H1 (cell line): ENCODE data around the gene TFEC. TPM values are rescaled to one million over a fixed set of nuclear protein-coding genes. Genes with fewer than 3 reads are reported as not detected.

ENCODE experiments used
- CTCF ChIA-PET: fragments of 300-600 bp; sonication (Branson Sonifier 250); formaldehyde crosslinking; loops from one replicate; lab custom pipeline; 2021; ENCODE audit not compliant: partially characterized antibody; lab: Charles Lee
- POLR2A ChIA-PET: fragments of 300-600 bp; sonication (Branson Sonifier 250); formaldehyde crosslinking; loops from one replicate; lab custom pipeline; 2021; ENCODE audit warnings: inconsistent platforms; ENCODE audit not compliant: partially characterized antibody; lab: Charles Lee
- DNase-seq, 2 experiments: peaks; one replicate each; pipeline versions ENCODE4 v3.0.0 to v3.0.0-alpha.2; 2010 to 2022; ENCODE audit warnings: low spot score in 2 of 2, low read depth in 1 of 2, mixed read lengths in 1 of 2
- FAIRE-seq: peaks from 2 replicates; lab custom pipeline; 2011; peaks lifted over from hg19 to GRCh38; lab: Jason Lieb, UNC
- H2AFZ ChIP-seq: 2 replicates; pipeline ENCODE4 v1.8.1; 2012; ENCODE audit warnings: low read length, inconsistent platforms
- H2AK5ac ChIP-seq: 2 replicates; pipeline ENCODE4 v1.6.1; 2013; ENCODE audit warnings: low read depth, low read length
- H2BK120ac ChIP-seq: replicated peaks from 2 replicates; pipeline ENCODE3; 2013; ENCODE audit warnings: low read depth, low read length, inconsistent platforms
- H2BK12ac ChIP-seq: 2 replicates; pipeline ENCODE4 v1.6.1; 2013; ENCODE audit warnings: low read depth, low read length
- H2BK15ac ChIP-seq: 2 replicates; pipeline ENCODE4 v1.6.1; 2013; ENCODE audit warnings: low read length
- H2BK20ac ChIP-seq: 2 replicates; pipeline ENCODE4 v1.6.1; 2013; ENCODE audit warnings: low read length
- H2BK5ac ChIP-seq: 2 replicates; pipeline ENCODE4 v1.6.1; 2013; ENCODE audit warnings: low read depth, low read length
- H3K14ac ChIP-seq: 2 replicates; pipeline ENCODE4 v1.6.1; 2013; ENCODE audit warnings: inconsistent platforms; ENCODE audit not compliant: insufficient read length
- H3K18ac ChIP-seq: 2 replicates; pipeline ENCODE4 v1.6.1; 2013; ENCODE audit warnings: low read length; ENCODE audit errors: extremely low read depth
- H3K23ac ChIP-seq: 2 replicates; pipeline ENCODE4 v1.6.1; 2013; ENCODE audit warnings: inconsistent platforms; ENCODE audit not compliant: insufficient read length
- H3K23me2 ChIP-seq: 2 replicates; pipeline ENCODE4 v1.6.1; 2013; ENCODE audit warnings: low read depth, low read length
- H3K27ac ChIP-seq: 2 replicates; pipeline ENCODE4 v1.6.1; 2011; ENCODE audit warnings: low read depth, low read length, inconsistent platforms
- H3K27me3 ChIP-seq, 4 experiments: replicated peaks in 1 of 4; 1 replicate in 1 of 4; 2 replicates in 3 of 4; pipeline versions ENCODE4 v1.6.1 to v1.8.1; 2011 to 2013; ENCODE audit warnings: low read length in 3 of 4, mild to moderate bottlenecking in 3 of 4, inconsistent platforms in 2 of 4, mixed read lengths in 2 of 4, moderate library complexity in 1 of 4; ENCODE audit not compliant: control insufficient read depth in 3 of 4, insufficient read depth in 3 of 4; ENCODE audit errors: extremely low read depth in 1 of 4
- H3K36me3 ChIP-seq, 4 experiments: 2 replicates each; pipeline versions ENCODE4 v1.6.1 to v1.8.1; 2011 to 2013; ENCODE audit warnings: mild to moderate bottlenecking in 4 of 4, low read length in 3 of 4, moderate library complexity in 2 of 4, control low read depth in 1 of 4, inconsistent platforms in 1 of 4; ENCODE audit not compliant: insufficient read depth in 4 of 4, control insufficient read depth in 2 of 4
- H3K4ac ChIP-seq: replicated peaks from 2 replicates; pipeline ENCODE3; 2013; ENCODE audit warnings: low read length, low read depth, mixed read lengths, inconsistent platforms; ENCODE audit not compliant: insufficient read length
- H3K4me1 ChIP-seq, 4 experiments: replicated peaks in 1 of 4; 1 replicate in 1 of 4; 2 replicates in 3 of 4; pipeline versions ENCODE4 v1.6.1 to v1.8.1; 2011 to 2013; ENCODE audit warnings: low read length in 3 of 4, inconsistent platforms in 2 of 4, mixed read lengths in 1 of 4; ENCODE audit not compliant: insufficient read depth in 4 of 4, control insufficient read depth in 3 of 4
- H3K4me2 ChIP-seq, 2 experiments: 2 replicates each; pipeline versions ENCODE4 v1.6.1 to v1.8.1; 2011 to 2013; ENCODE audit warnings: low read depth in 2 of 2, low read length in 2 of 2, control low read depth in 1 of 2, inconsistent platforms in 1 of 2, mild to moderate bottlenecking in 1 of 2; ENCODE audit not compliant: insufficient read depth in 1 of 2
- H3K4me3 ChIP-seq, 4 experiments: fragments of 200-600, 300-600 bp in 1 of 4; sonication (generic), shearing (Covaris generic), sonication (Bioruptor Twin) in 1 of 4; 2 replicates each; pipeline versions ENCODE4 v1.5.1 to v1.8.1; 2011 to 2016; ENCODE audit warnings: low read length in 4 of 4, low read depth in 3 of 4, control low read depth in 2 of 4, inconsistent platforms in 2 of 4, mild to moderate bottlenecking in 2 of 4, mixed read lengths in 1 of 4, moderate library complexity in 1 of 4; ENCODE audit not compliant: insufficient read depth in 2 of 4; ENCODE audit errors: extremely low read depth in 1 of 4
- H3K56ac ChIP-seq: replicated peaks from 2 replicates; pipeline ENCODE3; 2013; ENCODE audit warnings: low read depth, mild to moderate bottlenecking, mixed read lengths, low read length, inconsistent platforms; ENCODE audit not compliant: insufficient read length
- H3K79me1 ChIP-seq: 2 replicates; pipeline ENCODE4 v1.6.1; 2013; ENCODE audit warnings: low read depth, low read length, control low read depth
- H3K79me2 ChIP-seq, 2 experiments: 2 replicates each; pipeline versions ENCODE4 v1.6.1 to v1.8.1; 2012 to 2013; ENCODE audit warnings: low read length in 2 of 2, mild to moderate bottlenecking in 2 of 2, inconsistent platforms in 1 of 2; ENCODE audit not compliant: insufficient read depth in 2 of 2, control insufficient read depth in 1 of 2
- H3K9ac ChIP-seq, 4 experiments: replicated peaks in 1 of 4; 1 replicate in 1 of 4; 2 replicates in 3 of 4; pipeline versions ENCODE4 v1.6.1 to v1.8.1; 2011 to 2013; ENCODE audit warnings: low read depth in 3 of 4, low read length in 3 of 4, control low read depth in 2 of 4, mild to moderate bottlenecking in 2 of 4, moderate library complexity in 2 of 4, inconsistent platforms in 1 of 4; ENCODE audit errors: extremely low read depth in 1 of 4
- H3K9me3 ChIP-seq, 2 experiments: 2 replicates each; pipeline versions ENCODE4 v1.6.1 to v1.8.1; 2012 to 2013; ENCODE audit warnings: mild to moderate bottlenecking in 2 of 2, moderate library complexity in 2 of 2, control low read depth in 1 of 2, inconsistent platforms in 1 of 2, low read depth in 1 of 2, low read length in 1 of 2, mixed read lengths in 1 of 2; ENCODE audit not compliant: insufficient read depth in 2 of 2
- H4K20me1 ChIP-seq, 2 experiments: replicated peaks in 1 of 2; 2 replicates each; pipeline versions ENCODE3 to v1.8.1; 2011 to 2013; ENCODE audit warnings: inconsistent platforms in 2 of 2, low read length in 2 of 2, mild to moderate bottlenecking in 1 of 2; ENCODE audit not compliant: insufficient read depth in 2 of 2, control insufficient read depth in 1 of 2
- H4K5ac ChIP-seq: 2 replicates; pipeline ENCODE4 v1.6.1; 2013; ENCODE audit warnings: low read length, low read depth, mixed read lengths, inconsistent platforms; ENCODE audit not compliant: insufficient read length
- H4K8ac ChIP-seq: 2 replicates; pipeline ENCODE4 v1.8.0; 2013; ENCODE audit warnings: mild to moderate bottlenecking, moderate library complexity, low read length, inconsistent platforms; ENCODE audit not compliant: insufficient read depth; ENCODE audit errors: extremely low read depth
- H4K91ac ChIP-seq: replicated peaks from 2 replicates; pipeline ENCODE3; 2013; ENCODE audit warnings: low read length, mixed read lengths, inconsistent platforms; ENCODE audit not compliant: insufficient read length
- TCF12 ChIP-seq: IDR thresholded peaks from 2 replicates; pipeline ENCODE4 v1.6.1; 2011; ENCODE audit warnings: low read depth, mild to moderate bottlenecking, low read length
- WGBS, 2 experiments: shearing (Covaris generic) in 1 of 2; methylation state at CpG; one replicate each; pipeline versions ENCODE4 v1.1.6 to v1.1.7; 2013 to 2015; ENCODE audit warnings: low lambda C conversion rate in 2 of 2, mixed read lengths in 2 of 2, inconsistent platforms in 1 of 2, low coverage in 1 of 2, missing lambda C conversion rate in 1 of 2; ENCODE audit not compliant: insufficient replicate concordance in 2 of 2, insufficient coverage in 1 of 2, insufficient read length in 1 of 2; ENCODE audit errors: extremely low coverage in 1 of 2, missing lambda C conversion rate in 1 of 2; 5-methylcytosine and 5-hydroxymethylcytosine counted together
- polyA plus RNA-seq, 7 experiments: library from polyadenylated mRNA; depleted of rRNA in 3 of 7; stranded (reverse) in 5 of 7; unstranded in 2 of 7; fragments of >200 nt in 5 of 7; fragments of 200-250 nt in 2 of 7; gene quantifications; 1 replicate in 5 of 7; 2 replicates in 1 of 7; 4 replicates in 1 of 7; pipeline versions ENCODE4 v1.2.1 to v1.2.3, GENCODE V29; 2011 to 2013; ENCODE audit warnings: missing spikeins in 2 of 7, mixed read lengths in 2 of 7
- total RNA-seq: library from RNA; stranded (reverse); fragmentation: NEBNext Ultra II Directional; extraction: Animal tissue kit (Norgen Biotek cat#: 25700); gene quantifications from 2 replicates; pipeline ENCODE4 v1.2.1, GENCODE V29; 2021

Gene TFEC
- total and polyA plus RNA-seq, 2 of the 8 experiments (the other 6 are each of a cell fraction or from before 2014, with no cell fraction given) = not detected

DNA sequence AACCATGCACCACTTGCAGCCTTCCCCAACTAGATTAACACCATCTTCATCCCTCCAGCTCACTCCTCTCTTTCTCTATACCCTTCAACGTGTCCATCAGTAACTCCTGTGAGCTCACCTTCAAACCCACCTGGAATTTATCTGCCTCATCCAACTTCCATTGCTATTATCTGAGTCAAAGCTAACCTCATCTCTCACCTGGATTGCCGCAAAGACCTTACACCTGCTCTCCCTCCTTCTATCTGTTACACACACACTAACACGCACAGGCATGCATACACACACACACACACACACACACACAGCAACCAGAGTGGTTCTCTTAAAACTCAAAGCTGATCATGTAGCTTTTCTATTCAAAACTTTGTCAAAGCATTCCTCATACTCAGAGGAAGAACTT lies 3.8 kb upstream of the TFEC start:
- Histone ChIP-seq H3K18ac (no peak overlapping the region), H2BK15ac (no peak overlapping the region), H3K79me1 (no peaks in the 10 kb centered on the region), H3K9ac (no peak overlapping the region), H4K8ac (no peak overlapping the region), H3K14ac (no peak overlapping the region), H2AK5ac (no peak overlapping the region), H2BK120ac (no peak overlapping the region), H2AFZ (no peak overlapping the region), H4K5ac (no peak overlapping the region), H3K4ac (no peak overlapping the region), H3K4me1 (no peaks in the 10 kb centered on the region), H3K9me3 (no peaks in the 10 kb centered on the region), H3K23ac (no peak overlapping the region), H4K91ac (no peak overlapping the region), H3K79me2 (no peaks in the 10 kb centered on the region), H3K27ac (no peak overlapping the region), H2BK12ac (no peak overlapping the region), H3K27me3 (no peaks in the 10 kb centered on the region), H2BK5ac (no peak overlapping the region), H3K36me3 (no peaks in the 10 kb centered on the region), H3K23me2 (no peaks in the 10 kb centered on the region; the same call in 1 of the 2 replicates), H4K20me1 (no peaks in the 10 kb centered on the region), H3K56ac (no peak overlapping the region), H3K4me2 (no peak overlapping the region), H2BK20ac (no peak overlapping the region), H3K4me3 (no peak overlapping the region)
- FAIRE-seq (no peak), DNase-seq (no peak)
- POLR2A ChIA-PET = no interaction called here
- 75% methylated on average over 3 of the region's 3 CpGs; no CpG with 5 or more reads in 1 of the 2 experiments for WGBS, 2 experiments
- CTCF ChIA-PET = interaction anchor here (1.2 to 2.3 kb wide), 3 partner anchors 9 to 24 kb away, joined by 3 to 10 read pairs (median 3); no protein-coding TSS in a partner anchor
- no peak for TF ChIP-seq TCF12
